ENCODE measurements around the gene NRN1. TPM values are rescaled to one million over a fixed set of nuclear protein-coding genes. Genes with fewer than 3 reads are reported as not detected.

Gene NRN1
- total and polyA plus RNA-seq, 10 of the 15 experiments (the other 5 are each of a cell fraction or from before 2014, with no cell fraction given): 0.13 to 22.6 (median 0.23) TPM; not detected in 1

DNA sequence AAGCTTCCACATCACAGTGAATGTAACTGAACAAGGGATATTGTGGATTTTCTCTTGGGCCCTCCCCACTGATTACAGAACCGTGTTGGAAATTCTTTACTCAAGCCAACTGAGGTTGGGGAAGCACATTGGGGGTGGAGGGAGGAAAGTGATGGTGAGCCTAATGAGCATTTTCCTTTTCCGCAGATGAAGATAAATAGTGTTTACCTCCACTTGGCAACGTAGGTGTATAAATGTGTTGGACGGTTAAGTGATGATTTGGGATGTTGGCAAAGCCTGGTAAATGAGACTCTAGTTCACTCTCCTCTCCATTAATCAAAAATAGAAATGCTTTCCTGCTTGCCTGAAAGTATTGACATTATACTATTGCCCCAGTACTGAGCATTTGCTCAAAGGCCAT, 27.1 kb upstream of the NRN1 start:
- no TSS peak for BruUV-seq (replicated peaks)
- Histone ChIP-seq H3K79me2 (ENCODE audit: control insufficient read depth, insufficient read depth, low read length) (no peaks in the 10 kb centered on the region), H3K4me3 (no peak overlapping the region), H3K9ac (ENCODE audit: control insufficient read depth, insufficient read depth, low read length) (no peak overlapping the region), H3K4me2 (ENCODE audit: control insufficient read depth, insufficient read depth) (no peak overlapping the region), H3K27me3 (replicated peaks in 1 of 2; ENCODE audit: control insufficient read depth in 2 of 2, insufficient read depth in 2 of 2, low read length in 1 of 2) (no peaks in the 10 kb centered on the region), H3K4me1 (ENCODE audit: control insufficient read depth, insufficient read depth, low read length) (no peaks in the 10 kb centered on the region), H3K36me3 (ENCODE audit: control insufficient read depth in 2 of 2, insufficient read depth in 2 of 2, low read length in 1 of 2) (no peaks in the 10 kb centered on the region), H3K9me3 (replicated peaks; ENCODE audit: control insufficient read depth, insufficient read depth, low read length) (no peaks in the 10 kb centered on the region), H4K20me1 (ENCODE audit: control insufficient read depth, insufficient read depth) (no peaks in the 10 kb centered on the region), H3K27ac (ENCODE audit: control insufficient read depth, insufficient read depth) (no peak overlapping the region), H2AFZ (ENCODE audit: control insufficient read depth, low read depth, low read length) (no peak overlapping the region)
- intact Hi-C loops (cut with micrococcal nuclease; ENCODE audit: unreplicated experiment): no loop called here
- no peak for ATAC-seq
- SMC1A ChIA-PET (ENCODE audit: uncharacterized antibody, unreplicated experiment): no interaction called here
- CTCF ChIA-PET: no interaction called here
- 45% methylated on average over 4 of the region's 4 CpGs for WGBS (ENCODE audit: insufficient coverage, insufficient replicate concordance, low lambda C conversion rate, missing lambda C conversion rate)
- no peak for FAIRE-seq
- no peak for TF ChIP-seq BACH1 (IDR thresholded peaks at IDR 0.05; ENCODE audit: borderline replicate concordance)
- TF ChIP-seq, protein P1, sequence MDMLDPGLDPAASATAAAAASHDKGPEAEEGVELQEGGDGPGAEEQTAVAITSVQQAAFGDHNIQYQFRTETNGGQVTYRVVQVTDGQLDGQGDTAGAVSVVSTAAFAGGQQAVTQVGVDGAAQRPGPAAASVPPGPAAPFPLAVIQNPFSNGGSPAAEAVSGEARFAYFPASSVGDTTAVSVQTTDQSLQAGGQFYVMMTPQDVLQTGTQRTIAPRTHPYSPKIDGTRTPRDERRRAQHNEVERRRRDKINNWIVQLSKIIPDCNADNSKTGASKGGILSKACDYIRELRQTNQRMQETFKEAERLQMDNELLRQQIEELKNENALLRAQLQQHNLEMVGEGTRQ (IDR thresholded peaks at IDR 0.05; ENCODE audit: borderline replicate concordance, low read depth, low read length): no peak
- TF ChIP-seq POLR2AphosphoS5 (IDR thresholded peaks at IDR 0.05; ENCODE audit: low read length): no peak
- TF ChIP-seq MTA3 (IDR thresholded peaks at IDR 0.05; ENCODE audit: borderline replicate concordance, low read length): no peak
- TF ChIP-seq ATF7 (IDR thresholded peaks at IDR 0.05; ENCODE audit: low read depth): no peak
- no peak for TF ChIP-seq CREM (IDR thresholded peaks at IDR 0.05; ENCODE audit: low read depth)
- TF ChIP-seq, protein P2, sequence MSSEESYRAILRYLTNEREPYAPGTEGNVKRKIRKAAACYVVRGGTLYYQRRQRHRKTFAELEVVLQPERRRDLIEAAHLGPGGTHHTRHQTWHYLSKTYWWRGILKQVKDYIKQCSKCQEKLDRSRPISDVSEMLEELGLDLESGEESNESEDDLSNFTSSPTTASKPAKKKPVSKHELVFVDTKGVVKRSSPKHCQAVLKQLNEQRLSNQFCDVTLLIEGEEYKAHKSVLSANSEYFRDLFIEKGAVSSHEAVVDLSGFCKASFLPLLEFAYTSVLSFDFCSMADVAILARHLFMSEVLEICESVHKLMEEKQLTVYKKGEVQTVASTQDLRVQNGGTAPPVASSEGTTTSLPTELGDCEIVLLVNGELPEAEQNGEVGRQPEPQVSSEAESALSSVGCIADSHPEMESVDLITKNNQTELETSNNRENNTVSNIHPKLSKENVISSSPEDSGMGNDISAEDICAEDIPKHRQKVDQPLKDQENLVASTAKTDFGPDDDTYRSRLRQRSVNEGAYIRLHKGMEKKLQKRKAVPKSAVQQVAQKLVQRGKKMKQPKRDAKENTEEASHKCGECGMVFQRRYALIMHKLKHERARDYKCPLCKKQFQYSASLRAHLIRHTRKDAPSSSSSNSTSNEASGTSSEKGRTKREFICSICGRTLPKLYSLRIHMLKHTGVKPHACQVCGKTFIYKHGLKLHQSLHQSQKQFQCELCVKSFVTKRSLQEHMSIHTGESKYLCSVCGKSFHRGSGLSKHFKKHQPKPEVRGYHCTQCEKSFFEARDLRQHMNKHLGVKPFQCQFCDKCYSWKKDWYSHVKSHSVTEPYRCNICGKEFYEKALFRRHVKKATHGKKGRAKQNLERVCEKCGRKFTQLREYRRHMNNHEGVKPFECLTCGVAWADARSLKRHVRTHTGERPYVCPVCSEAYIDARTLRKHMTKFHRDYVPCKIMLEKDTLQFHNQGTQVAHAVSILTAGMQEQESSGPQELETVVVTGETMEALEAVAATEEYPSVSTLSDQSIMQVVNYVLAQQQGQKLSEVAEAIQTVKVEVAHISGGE (CRISPR knock-in tag; IDR thresholded peaks at IDR 0.05): no peak
- TF ChIP-seq CEBPB (IDR thresholded peaks at IDR 0.05; ENCODE audit: borderline replicate concordance in 1 of 2, low read depth in 2 of 2, low read length in 2 of 2): no peak
- TF ChIP-seq PAX5 (IDR thresholded peaks at IDR 0.05; ENCODE audit: borderline replicate concordance, low read depth, low read length): no peak
- RAD21 ChIA-PET (ENCODE audit: unreplicated experiment): no interaction called here
- POLR2A ChIA-PET: interaction anchor here (0.5 kb wide), 1 partner anchor 107 kb away, joined by 3 read pairs; no protein-coding TSS in a partner anchor
- DNase-seq (ENCODE audit: low read depth, low spot score): no peak
- in situ Hi-C loops (cut with MboI): no loop called here
